ENCODE measurements around the gene ALKBH5. TPM values are rescaled to one million over a fixed set of nuclear protein-coding genes. Genes with fewer than 3 reads are reported as not detected.

Gene ALKBH5
- total and polyA plus RNA-seq, 9 of the 15 experiments (the other 6 are each of a cell fraction or from before 2014, with no cell fraction given), result 11.4 to 70.0 (median 47.4) TPM

- TF ChIP-seq REST (IDR thresholded peaks at IDR 0.05; ENCODE audit: borderline replicate concordance) (no peak), REST (CRISPR knock-in tag; IDR thresholded peaks at IDR 0.05; ENCODE audit: low read depth) (no peak), RERE (CRISPR knock-in tag; IDR thresholded peaks at IDR 0.05; ENCODE audit: borderline replicate concordance) (no peak), ZNF444 (CRISPR knock-in tag; IDR thresholded peaks at IDR 0.05) (no peak), CBX5 (IDR thresholded peaks at IDR 0.05; ENCODE audit: borderline replicate concordance, low read depth) (no peak), CEBPG (CRISPR knock-in tag; IDR thresholded peaks at IDR 0.05) (no peak), CEBPG (tag; conservative IDR thresholded peaks at IDR 0.05 in 1 of 2, IDR thresholded peaks at IDR 0.05 in 1 of 2) (no peak), ZMIZ1 (IDR thresholded peaks at IDR 0.05; ENCODE audit: low read depth in 2 of 2, low read length in 2 of 2) (no peak), ETS2 (tag; IDR thresholded peaks at IDR 0.05; ENCODE audit: borderline replicate concordance, poor library complexity, severe bottlenecking) (no peak)
Observed at GRCh38 chr17:18258356-18259038, 74.9 kb downstream of the ALKBH5 start, which contains the start of gene FLII (continued).
